GM11168 (cell line): ENCODE results near the gene PCBP1.

Source experiments
- in situ Hi-C: fragments of 300-500 bp; cut with MboI; formaldehyde crosslinking; loops from one replicate; pipeline ENCODE4 v1.12.0; 2022; ENCODE audit warnings: low sequenced_read_pairs; ENCODE audit not compliant: unreplicated experiment

The PCBP1 gene

GRCh38 chr2:70080610-70081200 is 6.6 kb upstream of the PCBP1 start:
- in situ Hi-C loops: no loop called here

DNA sequence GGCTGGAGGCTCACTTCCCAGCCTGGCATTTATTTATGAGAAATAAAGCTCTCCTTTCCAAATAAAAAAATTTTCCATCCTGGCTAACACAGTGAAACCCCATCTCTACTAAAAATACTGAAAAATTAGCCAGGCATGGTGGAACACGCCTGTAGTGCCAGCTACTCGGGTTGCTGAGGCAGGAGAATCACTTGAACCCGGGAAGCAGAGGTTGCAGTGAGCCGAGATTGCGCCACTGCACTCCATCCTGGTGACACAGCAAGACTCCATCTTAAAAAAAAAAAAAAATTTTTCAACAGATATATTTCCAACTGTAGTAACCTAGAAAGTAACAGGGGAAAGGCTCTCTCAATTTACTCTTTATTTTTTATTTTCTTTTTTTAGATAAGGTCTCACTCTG is 6.1 kb upstream of the PCBP1 start:
- in situ Hi-C loops: no loop called here

GRCh38 chr2:70083344-70084156 is 3.7 kb upstream of the PCBP1 start:
- in situ Hi-C loops: no loop called here

DNA sequence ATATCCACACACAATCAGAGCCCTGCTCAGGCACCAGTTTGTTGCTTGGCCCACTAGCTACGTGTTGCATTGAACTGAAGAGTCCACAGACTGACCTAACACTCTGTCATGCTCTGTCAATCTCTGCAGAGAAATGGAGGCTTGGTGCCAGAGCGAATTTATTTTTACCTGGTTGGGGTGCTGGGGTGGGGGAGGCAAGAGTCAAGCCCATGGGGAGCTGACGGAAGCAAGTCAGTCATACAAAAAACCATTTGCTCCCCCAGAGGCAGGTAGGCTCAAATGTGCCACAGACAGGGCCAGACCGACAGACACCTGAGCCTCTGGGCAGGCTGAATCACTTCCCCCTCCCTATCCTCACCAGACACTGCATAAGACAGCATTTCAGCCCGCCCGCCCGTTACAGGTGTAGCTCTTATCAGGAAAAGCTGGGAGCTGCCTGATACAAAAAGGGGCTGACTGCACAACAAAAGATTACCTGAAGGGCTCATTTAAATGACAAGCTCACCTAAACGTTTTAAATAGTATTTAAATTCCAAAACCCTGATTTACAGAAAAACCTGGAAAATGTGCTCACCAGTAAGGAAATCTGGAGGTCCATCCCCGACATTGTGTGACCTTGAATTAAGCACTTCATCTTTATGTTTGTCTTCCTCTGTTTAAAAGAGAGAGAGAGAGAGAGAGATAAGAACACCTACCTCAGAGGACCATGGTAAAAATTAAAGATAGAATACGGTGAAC is 2.1 kb upstream of the PCBP1 start:
- in situ Hi-C loops: no loop called here

DNA sequence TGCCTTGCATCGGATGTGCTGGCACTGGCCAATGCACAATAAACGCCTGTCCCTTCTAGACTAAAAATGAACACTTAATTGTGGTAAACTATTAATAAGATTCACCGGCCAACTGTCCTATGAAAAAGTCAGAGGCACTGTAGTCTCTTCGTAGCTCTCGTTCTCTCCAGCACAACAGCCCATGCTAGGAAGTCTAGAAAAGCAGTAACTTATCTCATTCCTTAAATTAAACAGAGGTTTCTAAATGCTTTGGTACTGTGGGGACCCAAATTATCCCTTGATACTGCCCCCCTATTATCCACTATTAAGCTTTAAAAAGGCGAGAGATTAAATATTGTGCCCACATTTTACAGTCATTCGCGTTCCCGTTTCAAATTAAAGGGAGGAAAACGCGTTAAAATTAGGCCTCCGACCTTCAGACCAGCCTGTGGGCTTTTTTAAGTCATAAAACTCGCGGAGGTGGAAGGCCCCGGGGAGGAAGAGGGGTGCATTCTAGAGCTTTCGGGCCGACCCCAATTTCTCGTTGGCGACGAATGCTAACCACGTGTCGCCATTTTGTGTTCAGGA is 1.5 kb upstream of the PCBP1 start:
- in situ Hi-C loops: no loop called here

GRCh38 chr2:70086278-70086837 is 919 bp upstream of the PCBP1 start:
- in situ Hi-C loops: no loop called here

- in situ Hi-C loops: no loop called here
Measured at GRCh38 chr2:70087702-70088597, 673 bp downstream of the PCBP1 start.

- in situ Hi-C loops: no loop called here
Measured at GRCh38 chr2:70088598-70089219, 1.4 kb downstream of the PCBP1 start.

DNA sequence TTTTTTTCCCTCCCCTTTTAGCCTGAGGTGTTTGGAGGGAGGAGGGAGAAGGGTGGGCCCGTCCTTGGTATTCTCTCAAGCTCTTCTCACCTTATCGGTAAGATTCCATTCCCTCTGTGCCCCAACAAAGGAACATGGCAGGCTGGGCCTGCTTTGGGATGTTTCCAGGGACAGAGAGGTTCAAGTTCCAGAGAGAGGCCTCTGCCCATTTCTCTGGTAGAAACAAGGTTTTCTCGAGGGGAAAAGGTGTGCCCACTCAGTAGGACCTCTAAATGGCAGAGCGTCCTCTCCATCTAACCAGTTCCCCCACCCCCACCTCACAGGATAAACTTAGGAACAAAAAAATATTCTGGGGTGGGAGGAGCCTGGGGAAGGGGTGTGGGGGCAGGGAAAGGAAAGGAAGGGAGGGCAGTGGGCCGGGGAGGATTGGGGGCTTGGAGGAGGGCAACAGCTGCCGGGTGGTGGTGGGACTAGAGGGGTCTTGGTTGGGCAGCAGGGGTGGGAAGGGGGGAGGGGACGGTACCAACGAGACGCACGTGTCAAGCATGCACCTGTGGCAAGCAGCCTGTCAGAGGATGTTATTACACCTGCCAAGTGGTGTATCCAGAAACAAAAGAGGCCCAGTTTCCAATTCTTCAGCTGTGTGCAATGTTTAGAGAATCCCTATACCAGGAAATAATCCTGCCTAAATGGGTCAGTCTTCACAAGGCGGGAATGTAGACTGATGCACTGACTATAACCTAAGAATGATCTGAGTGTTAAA is 2.1 kb downstream of the PCBP1 start:
- in situ Hi-C loops: no loop called here

- in situ Hi-C loops: loop anchor here (5.0 kb wide), 1 partner anchor 47 kb away; no protein-coding TSS in a partner anchor
Measured at GRCh38 chr2:70089983-70090525, 2.8 kb downstream of the PCBP1 start.

DNA sequence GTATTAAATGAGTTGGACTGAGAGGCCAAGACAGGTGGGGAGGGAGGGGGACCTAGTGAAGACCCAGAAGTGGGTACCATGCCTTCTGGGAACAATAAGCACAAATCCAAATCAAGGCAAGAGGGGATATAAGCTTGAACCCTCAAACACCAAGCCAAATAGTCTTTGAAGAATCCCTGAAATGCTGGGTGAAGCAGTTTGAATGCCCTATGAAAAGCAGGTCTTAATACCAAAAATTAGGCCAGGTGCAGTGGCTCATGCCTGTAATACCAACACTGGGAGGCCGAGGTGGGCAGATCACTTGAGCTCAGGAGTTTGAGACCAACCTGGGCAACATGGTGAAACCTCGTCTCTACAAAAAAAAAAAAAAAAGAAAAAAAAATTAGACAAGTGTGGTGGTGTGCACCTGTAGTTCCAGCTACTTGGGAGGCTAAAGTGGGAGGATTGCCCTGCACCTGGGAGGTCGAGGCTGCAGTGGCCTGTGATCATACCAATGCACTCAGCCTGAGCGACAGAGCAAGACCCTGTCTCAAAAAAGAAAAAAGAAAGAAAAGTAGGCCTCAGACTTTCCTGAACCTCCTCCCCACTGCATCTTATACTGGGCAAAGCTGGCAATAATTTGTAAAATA is 3.5 kb downstream of the PCBP1 start:
- in situ Hi-C loops: loop anchor here (5.0 kb wide), 1 partner anchor 46 kb away; no protein-coding TSS in a partner anchor

GRCh38 chr2:70091364-70091763 is 4.1 kb downstream of the PCBP1 start:
- in situ Hi-C loops: loop anchor here (5.0 kb wide), 1 partner anchor 46 kb away; no protein-coding TSS in a partner anchor

DNA sequence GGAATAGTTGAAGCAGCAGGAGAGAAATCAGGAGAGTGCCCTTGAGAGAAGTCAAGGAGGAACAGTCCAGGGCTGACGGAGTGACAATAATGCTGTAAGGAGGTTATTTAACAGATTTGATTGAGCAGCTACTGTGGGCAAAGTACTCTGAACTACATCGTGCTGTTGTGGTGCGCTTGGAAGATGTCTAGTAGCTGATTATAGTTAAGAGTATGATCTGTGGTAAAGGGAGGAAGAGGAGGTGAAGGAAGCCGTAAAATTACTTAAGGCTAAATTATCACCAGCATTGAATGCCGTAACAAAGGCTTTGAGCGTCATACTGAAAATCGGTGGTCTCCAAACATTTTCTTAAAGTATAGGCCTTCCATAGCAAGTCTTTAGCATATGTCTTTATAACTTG is 4.5 kb downstream of the PCBP1 start:
- in situ Hi-C loops: loop anchor here (5.0 kb wide), 1 partner anchor 45 kb away; no protein-coding TSS in a partner anchor

- in situ Hi-C loops: loop anchor here (5.0 kb wide), 1 partner anchor 45 kb away; no protein-coding TSS in a partner anchor
Measured at GRCh38 chr2:70092576-70093243, 5.4 kb downstream of the PCBP1 start.

GRCh38 chr2:70094171-70094977 is 7.1 kb downstream of the PCBP1 start:
- in situ Hi-C loops: loop anchor here (5.0 kb wide), 1 partner anchor 43 kb away; no protein-coding TSS in a partner anchor
